Measurements from ENCODE around the gene CYB5A. TPM values are rescaled to one million over a fixed set of nuclear protein-coding genes. Genes with fewer than 3 reads are reported as not detected.

The CYB5A gene
- total RNA-seq, 2 donors from 2014 or later: 71.3 to 73.5 TPM

DNA sequence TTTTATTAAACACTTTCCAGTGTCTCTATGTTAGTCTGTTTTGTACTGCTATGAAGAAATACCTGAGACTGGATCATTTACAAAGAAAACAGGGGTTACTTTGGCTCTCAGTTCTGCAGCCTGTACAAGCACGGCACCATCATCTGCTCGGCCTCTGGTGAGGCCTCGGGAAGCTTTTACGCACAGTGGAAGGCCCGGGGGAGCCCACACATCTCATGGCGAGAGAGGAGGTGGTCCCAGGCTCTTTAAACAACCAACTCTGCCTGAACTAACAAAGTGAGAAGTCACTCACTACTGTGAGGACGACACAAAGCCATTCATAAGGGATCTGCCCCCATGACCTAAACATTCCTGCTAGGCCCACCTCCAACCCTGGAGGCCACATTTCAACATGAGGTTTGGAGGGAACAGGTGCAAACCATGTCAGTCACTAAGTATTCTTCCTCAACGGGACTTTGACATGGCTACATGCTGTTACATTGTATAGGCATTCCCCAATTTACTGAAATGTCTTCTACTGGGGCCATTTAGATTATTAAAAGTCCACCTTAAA lies 26.1 kb downstream of the CYB5A start:
- Histone ChIP-seq H3K27me3 (no peaks in the 10 kb centered on the region), H3K36me3 (peaks cover 13% of the 10 kb centered on the region), H3K27ac (no peak overlapping the region), H3K4me3 (no peak overlapping the region), H3K4me1 (peaks cover 0 to 23% of the 10 kb centered on the region in 2 donors), H3K9me3 (no peaks in the 10 kb centered on the region)
- TF ChIP-seq, protein P1, sequence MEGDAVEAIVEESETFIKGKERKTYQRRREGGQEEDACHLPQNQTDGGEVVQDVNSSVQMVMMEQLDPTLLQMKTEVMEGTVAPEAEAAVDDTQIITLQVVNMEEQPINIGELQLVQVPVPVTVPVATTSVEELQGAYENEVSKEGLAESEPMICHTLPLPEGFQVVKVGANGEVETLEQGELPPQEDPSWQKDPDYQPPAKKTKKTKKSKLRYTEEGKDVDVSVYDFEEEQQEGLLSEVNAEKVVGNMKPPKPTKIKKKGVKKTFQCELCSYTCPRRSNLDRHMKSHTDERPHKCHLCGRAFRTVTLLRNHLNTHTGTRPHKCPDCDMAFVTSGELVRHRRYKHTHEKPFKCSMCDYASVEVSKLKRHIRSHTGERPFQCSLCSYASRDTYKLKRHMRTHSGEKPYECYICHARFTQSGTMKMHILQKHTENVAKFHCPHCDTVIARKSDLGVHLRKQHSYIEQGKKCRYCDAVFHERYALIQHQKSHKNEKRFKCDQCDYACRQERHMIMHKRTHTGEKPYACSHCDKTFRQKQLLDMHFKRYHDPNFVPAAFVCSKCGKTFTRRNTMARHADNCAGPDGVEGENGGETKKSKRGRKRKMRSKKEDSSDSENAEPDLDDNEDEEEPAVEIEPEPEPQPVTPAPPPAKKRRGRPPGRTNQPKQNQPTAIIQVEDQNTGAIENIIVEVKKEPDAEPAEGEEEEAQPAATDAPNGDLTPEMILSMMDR (IDR thresholded peaks at IDR 0.05): no peak
- no peak for DNase-seq (ENCODE audit: low spot score)

DNA sequence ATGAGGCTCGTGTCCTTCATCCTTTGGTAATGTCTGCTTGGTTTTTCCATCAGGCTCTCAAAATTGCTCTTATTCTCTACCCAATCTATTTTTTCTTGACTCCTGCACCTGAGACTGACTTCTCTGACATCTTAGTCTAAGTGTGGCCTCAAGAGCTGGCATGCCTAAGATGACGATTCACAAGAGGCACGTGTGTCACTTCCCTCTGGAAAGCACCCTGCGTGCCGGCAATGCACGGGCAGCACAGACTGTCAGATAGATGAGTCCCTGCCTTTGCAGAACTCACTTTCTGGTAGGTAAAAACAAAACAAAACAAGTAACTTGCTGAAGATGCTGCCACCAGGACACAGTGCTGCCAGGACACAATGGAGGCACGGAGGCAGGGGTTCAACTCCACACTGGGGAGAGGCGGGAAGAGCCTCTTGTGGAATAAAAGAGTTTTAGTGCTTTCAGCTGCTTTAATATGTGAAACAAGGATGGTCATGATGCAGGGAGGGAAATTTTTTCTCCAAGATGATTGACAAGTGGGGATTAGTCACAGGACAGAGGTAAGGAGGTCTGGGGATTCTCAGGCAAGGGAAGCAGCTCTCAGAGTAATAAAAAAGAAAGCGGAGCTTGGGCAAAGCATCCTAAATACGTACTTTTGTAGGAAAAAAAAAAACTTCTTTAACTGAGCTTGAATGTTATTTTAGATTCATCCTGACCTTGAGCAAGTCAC lies 27.3 kb downstream of the CYB5A start:
- Histone ChIP-seq H3K4me3 (no peak overlapping the region), H3K27me3 (no peaks in the 10 kb centered on the region), H3K4me1 (peaks cover 0 to 15% of the 10 kb centered on the region in 2 donors), H3K27ac (no peak overlapping the region), H3K9me3 (no peaks in the 10 kb centered on the region), H3K36me3 (peaks cover 13% of the 10 kb centered on the region)
- DNase-seq (ENCODE audit: low spot score): no peak
- TF ChIP-seq, protein P1 (IDR thresholded peaks at IDR 0.05): no peak

DNA sequence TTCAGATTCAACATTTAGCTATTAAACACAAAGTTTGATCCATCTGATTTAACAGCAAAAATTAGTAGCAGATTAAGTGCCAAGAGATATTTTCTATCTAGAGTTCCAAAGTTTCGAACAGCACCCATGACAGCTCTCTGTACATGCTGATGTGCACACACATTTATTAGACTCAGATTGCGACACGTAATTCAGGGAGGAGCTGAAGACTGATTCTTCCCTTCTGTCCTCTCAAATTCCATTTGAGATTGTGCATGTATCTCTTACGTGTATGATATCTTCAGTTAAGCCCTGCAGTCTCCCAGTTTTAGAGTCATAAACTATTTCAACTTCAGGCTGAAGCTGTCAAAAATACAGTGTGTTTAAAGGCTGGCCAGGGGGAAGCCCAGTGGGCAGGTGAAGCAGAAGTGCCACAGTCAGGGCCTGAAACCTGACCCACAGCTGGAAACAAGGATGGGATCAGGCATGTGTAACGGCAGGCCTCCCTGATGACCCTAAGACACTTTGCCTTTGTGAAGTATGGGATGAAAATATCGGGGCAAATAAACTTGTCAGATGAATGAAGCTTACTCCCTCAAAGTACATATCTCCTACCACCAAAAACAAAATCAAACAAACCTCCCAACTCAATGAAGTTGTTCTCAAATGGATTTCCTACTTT lies 30.6 kb downstream of the CYB5A start:
- Histone ChIP-seq H3K9me3 (no peaks in the 10 kb centered on the region), H3K27ac (no peak overlapping the region), H3K4me1 (peaks cover 0 to 18% of the 10 kb centered on the region in 2 donors), H3K27me3 (no peaks in the 10 kb centered on the region), H3K36me3 (peaks cover 13% of the 10 kb centered on the region), H3K4me3 (no peak overlapping the region)
- TF ChIP-seq, protein P1 (IDR thresholded peaks at IDR 0.05): no peak
- no peak for DNase-seq (ENCODE audit: low spot score)

DNA sequence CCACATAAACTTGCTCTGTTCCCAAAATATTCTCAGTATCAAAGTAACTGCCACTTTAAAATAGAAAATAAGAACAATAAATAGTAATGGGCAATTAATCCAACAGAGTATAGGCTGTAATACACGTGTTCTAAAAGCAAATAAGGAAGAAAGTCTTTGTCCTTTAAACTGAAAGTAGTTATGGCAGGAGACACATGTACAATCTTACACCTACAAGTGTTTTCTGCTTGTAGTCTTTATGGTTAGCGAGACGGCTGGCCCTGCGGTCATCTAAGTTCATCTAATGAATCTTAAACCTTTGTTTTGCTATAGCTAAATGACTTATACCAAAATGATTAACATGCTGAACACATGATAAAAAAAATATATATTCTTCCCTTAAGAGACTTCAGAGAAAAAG lies 32.4 kb downstream of the CYB5A start:
- Histone ChIP-seq H3K36me3 (peaks cover 13% of the 10 kb centered on the region), H3K4me3 (no peak overlapping the region), H3K9me3 (no peaks in the 10 kb centered on the region), H3K27ac (no peak overlapping the region), H3K27me3 (no peaks in the 10 kb centered on the region), H3K4me1 (peaks cover 0 to 32% of the 10 kb centered on the region in 2 donors)
- no peak for DNase-seq (ENCODE audit: low spot score)
- TF ChIP-seq, protein P1 (IDR thresholded peaks at IDR 0.05): no peak

DNA sequence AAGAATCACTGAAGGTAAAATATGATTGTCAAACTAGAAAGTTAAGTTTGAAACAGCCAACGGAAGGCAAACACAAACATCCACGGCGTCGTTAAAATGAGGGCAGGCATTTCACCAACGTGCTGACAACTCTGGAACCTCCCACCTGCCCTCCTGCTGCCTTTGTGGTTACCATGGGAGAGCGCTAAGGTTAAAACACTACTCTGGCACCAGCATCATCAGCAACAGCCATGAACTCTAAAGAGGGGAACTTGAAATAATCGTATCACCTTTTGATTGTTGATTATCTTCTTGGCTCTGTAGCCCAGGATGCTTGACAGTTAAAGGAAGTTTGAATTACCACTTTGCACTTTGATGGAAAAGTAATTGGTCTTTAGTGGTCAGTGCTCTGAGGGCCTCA lies 34.7 kb downstream of the CYB5A start:
- H3K4me3 ChIP-seq: no peak overlapping the region
- H3K36me3 ChIP-seq: peaks cover 13% of the 10 kb centered on the region
- H3K27me3 ChIP-seq: no peaks in the 10 kb centered on the region
- DNase-seq (ENCODE audit: low spot score): no peak
- no peaks in the 10 kb centered on the region for H3K9me3 ChIP-seq
- peak overlapping the region; percentile 40 to 59 for H3K27ac ChIP-seq
- TF ChIP-seq, protein P1 (IDR thresholded peaks at IDR 0.05): no peak
- peaks cover 0 to 34% of the 10 kb centered on the region in 2 donors for H3K4me1 ChIP-seq
